Measurements from ENCODE around the gene C19orf25.

Gene C19orf25

DNA sequence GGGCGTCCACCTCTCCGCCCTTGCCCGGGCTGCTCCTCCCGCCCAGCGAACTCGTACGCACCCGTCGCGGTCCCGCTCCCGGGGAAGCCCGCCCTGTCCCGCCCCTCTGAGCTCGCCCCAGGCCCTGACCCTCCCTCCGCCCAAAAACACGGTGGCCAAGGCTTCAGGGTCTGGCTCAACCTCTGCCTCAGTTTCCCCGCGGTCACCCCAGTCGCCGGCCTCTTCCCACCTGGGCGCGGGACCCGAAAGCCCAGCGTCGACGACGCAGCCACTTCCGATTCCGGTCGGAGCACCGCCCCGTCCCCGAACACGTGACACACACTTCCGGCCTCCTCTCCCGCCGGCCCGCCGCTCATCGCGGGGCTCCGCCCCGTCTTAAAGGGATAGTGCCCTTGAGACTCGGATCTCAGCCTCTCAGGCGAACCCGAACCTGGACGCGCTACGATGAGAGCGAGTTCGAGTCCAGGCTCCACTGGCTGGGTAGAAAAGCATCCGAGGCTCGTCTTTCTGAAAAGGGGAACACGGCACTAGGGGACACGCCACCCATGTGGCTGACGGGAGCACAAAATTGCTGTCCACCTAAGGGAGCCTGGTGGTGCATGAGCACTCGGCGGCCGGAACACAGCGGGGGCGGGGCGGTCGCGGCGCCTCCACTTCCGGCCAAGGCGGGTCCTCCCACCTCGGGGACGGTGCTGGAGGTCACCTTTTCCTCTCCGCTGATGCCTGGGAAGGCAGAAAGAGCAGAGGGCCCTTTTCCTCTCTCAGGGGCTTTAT is at the start of gene C19orf25:
Gene C19orf25 (minus strand): TSS at position 282 of the 774 bp plus-strand sequence. CDS start 312 bp downstream, outside the sequence.
- peak; percentile 98 for DNase-seq (ENCODE audit: extremely low spot score)
- TF ChIP-seq, protein P1, sequence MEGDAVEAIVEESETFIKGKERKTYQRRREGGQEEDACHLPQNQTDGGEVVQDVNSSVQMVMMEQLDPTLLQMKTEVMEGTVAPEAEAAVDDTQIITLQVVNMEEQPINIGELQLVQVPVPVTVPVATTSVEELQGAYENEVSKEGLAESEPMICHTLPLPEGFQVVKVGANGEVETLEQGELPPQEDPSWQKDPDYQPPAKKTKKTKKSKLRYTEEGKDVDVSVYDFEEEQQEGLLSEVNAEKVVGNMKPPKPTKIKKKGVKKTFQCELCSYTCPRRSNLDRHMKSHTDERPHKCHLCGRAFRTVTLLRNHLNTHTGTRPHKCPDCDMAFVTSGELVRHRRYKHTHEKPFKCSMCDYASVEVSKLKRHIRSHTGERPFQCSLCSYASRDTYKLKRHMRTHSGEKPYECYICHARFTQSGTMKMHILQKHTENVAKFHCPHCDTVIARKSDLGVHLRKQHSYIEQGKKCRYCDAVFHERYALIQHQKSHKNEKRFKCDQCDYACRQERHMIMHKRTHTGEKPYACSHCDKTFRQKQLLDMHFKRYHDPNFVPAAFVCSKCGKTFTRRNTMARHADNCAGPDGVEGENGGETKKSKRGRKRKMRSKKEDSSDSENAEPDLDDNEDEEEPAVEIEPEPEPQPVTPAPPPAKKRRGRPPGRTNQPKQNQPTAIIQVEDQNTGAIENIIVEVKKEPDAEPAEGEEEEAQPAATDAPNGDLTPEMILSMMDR (IDR thresholded peaks at IDR 0.05; ENCODE audit: control extremely low read depth, extremely low read depth, low read depth, missing control alignments), result no peak
- ChIA-PET POLR2A (interaction anchor here (0.6 kb wide), 1 partner anchor 480 kb away, joined by 3 read pairs; no protein-coding TSS in a partner anchor), CTCF (no interaction called here)

DNA sequence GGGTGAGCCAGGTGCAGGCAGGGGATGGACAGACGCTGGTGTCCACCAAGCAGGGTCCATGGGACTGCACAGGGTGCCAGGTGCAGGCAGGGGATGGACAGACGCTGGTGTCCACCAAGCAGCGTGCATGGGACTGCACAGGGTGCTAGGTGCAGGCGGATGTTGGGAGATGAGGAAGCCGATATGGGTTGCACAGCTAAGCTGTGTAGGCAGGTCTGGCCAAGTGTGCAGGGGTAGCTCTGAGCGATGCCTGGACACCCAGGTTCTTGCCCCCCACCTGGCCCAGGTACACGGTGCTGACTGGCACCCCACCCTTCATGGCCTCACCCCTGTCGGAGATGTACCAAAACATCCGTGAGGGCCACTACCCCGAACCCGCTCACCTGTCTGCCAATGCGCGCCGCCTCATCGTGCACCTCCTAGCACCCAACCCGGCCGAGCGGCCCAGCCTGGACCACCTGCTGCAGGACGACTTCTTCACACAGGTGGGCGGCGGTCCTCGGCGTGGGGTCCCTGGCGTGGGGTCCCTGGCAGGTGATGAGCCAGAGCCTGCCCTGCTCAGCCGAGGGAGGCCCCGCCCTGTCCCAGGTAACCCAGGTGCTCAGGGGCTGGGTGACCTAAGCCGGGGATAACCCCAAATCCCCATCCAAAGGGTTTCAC is 48.8 kb upstream of the C19orf25 start:
- ChIA-PET POLR2A (interaction anchor here (0.6 kb wide), 1 partner anchor 8 kb away, joined by 3 read pairs; no protein-coding TSS in a partner anchor), CTCF (interaction anchor here (0.5 to 1.1 kb wide), 2 partner anchors 18 to 156 kb away, joined by 3 to 4 read pairs; no protein-coding TSS in a partner anchor)
- no peak for DNase-seq (ENCODE audit: extremely low spot score)
- TF ChIP-seq, protein P1 (IDR thresholded peaks at IDR 0.05; ENCODE audit: control extremely low read depth, extremely low read depth, low read depth, missing control alignments), result no peak

DNA sequence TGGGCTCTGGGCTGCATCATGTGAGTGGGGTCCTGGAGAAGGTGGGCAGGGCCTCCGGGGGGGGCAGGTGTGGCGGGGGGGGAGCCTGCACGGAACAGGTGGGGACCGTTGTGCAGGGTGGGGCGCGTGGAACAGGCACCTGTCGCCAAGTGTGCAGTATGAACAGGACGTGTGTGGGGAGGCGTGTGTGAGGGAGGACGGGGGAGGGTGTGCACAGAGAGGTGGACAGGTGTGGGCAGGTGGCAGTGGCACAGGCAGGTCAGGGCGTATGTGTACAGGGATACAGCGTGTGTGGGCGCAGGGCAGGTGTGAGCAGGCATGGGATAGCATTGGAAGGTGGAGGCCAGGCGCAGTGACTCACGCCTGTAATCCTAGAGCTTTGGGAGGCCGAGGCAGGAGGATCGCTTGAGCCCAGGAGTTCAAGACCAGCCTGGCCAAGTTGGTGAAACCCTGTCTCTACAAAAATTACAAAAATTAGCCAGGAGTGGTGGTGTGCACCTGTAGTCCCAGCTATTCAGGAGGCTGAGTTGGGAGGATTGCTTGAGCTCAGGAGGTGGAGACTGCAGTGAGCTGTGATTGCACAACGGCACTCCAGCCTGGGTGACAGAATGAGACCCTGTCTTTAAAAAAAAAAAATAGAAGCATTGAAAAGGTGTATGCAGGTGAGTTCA is 48.1 kb upstream of the C19orf25 start:
- CTCF ChIA-PET, result interaction anchor here (1.1 kb wide), 1 partner anchor 19 kb away, joined by 3 read pairs; no protein-coding TSS in a partner anchor
- TF ChIP-seq, protein P1 (IDR thresholded peaks at IDR 0.05; ENCODE audit: control extremely low read depth, extremely low read depth, low read depth, missing control alignments), result no peak
- no peak for DNase-seq (ENCODE audit: extremely low spot score)
- POLR2A ChIA-PET, result interaction anchor here (0.6 to 1.1 kb wide), 2 partner anchors 9 to 145 kb away, joined by 3 read pairs; no protein-coding TSS in a partner anchor

DNA sequence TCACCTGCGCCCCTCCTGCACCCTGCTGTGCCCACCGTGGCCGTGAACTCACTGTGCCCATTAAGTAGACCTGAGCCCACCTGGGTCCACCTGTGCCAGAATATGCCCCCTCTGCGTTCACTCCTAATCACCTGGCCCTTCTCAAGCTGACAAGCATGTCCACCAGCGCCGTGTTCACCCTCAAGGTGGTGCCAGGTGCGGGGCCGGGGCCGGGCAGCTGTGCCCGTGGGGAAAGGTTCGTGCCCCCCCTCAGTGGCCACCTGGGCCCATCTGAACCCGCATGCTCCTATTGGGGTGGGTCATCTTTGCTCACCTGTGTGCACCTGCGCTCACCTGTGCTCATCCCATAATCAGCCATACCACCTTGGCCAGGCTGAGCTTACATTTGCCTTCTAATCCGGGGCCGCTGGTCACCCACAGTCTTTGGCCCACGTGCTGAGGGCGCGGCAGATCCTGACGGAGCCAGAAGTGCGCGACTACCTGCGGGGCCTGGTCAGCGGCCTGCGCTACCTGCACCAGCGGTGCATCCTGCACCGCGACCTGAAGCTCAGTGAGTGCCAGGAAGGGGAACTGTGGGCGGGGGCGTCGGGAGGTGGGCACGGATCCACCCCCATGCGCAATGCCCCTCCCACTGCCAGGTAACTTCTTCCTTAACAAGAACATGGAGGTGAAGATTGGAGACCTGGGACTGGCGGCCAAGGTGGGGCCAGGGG is 47.2 kb upstream of the C19orf25 start:
- ChIA-PET POLR2A (interaction anchor here (1.1 kb wide), 1 partner anchor 146 kb away, joined by 3 read pairs; no protein-coding TSS in a partner anchor), CTCF (interaction anchor here (1.4 kb wide), 1 partner anchor 20 kb away, joined by 6 read pairs; no protein-coding TSS in a partner anchor)
- TF ChIP-seq, protein P1 (IDR thresholded peaks at IDR 0.05; ENCODE audit: control extremely low read depth, extremely low read depth, low read depth, missing control alignments), result no peak

DNA sequence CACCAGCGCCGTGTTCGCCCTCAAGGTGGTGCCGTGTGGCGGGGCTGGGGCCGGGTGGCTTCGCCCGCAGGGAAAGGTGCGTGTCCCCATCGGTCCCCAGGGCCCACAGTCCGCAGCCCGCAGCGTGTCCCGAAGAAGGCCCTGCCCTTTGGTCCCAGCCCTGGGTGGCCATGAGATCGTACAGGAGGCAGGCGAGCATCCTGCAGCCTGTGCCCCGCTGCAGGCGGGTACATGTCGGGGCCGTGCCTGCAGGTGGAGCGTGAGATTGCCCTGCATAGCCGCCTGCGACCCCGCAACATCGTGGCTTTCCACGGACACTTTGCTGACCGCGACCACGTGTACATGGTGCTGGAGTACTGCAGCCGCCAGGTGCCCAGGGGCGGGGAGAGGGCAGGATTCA is 46.3 kb upstream of the C19orf25 start:
- ChIA-PET POLR2A (no interaction called here), CTCF (interaction anchor here (1.4 kb wide), 1 partner anchor 21 kb away, joined by 6 read pairs; no protein-coding TSS in a partner anchor)
- DNase-seq (ENCODE audit: extremely low spot score), result no peak
- TF ChIP-seq, protein P1 (IDR thresholded peaks at IDR 0.05; ENCODE audit: control extremely low read depth, extremely low read depth, low read depth, missing control alignments), result no peak

More for the DNA sequence above, 47.2 kb upstream of the C19orf25 start:
- DNase-seq (ENCODE audit: extremely low spot score), result no peak

Data from GM10248 (cell line).